GM18508 (cell line): Measurements from ENCODE around the gene IGSF3.
A peak's percentile ranks its signal among the peaks of the same experiment; 100 is the strongest.
"Not testable (repeated sequence)": the region's sequence is repeated elsewhere in the genome, so short reads cannot be mapped to it uniquely, and the experiment has no call there.

Source experiments
- ATAC-seq: cut with Tn5 transposase; IDR thresholded peaks from one replicate; pipeline ENCODE4 v1.9.1; 2021; ENCODE audit warnings: moderate number of reproducible peaks; ENCODE audit not compliant: insufficient read depth, unreplicated experiment

Gene IGSF3

DNA sequence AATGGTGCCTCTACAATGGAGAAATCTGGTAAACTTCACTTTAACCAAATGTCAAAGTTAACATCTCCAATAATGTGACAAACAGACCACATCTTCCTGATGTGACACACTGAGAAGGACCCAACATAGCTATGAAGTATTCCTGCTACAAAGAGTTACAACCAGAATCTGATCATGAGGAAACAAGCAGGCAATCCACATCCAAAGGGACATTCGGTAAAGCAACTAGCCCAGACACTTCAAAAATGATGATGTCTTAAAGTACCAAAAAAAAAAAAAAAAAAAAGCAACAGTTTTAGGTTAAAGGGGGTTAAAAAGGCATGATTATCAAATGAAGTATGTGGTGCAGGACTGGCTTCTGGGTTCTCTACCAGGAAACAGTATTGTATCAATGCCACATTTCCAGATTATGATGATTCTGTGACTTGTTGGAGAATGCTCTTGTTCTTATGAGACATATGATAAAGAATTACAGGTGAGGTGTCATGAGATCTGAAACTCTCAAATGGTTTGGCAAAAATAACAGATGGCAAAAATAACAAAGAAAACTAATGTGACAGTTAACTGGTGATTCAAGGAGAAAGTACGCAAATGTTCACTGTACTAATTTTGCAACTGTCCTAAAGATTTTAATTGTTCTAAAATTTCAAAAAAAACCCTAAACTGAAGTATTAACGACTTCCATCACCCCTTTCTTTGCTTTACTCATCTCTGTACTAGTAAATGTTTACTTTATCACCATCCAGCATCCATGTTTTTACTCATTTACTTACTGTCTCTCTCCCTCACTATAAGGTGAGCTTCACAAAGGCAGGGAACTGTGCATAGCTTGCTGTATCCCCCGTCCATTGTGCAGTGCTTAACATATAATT lies 99.5 kb downstream of the IGSF3 start:
- no peak for ATAC-seq

DNA sequence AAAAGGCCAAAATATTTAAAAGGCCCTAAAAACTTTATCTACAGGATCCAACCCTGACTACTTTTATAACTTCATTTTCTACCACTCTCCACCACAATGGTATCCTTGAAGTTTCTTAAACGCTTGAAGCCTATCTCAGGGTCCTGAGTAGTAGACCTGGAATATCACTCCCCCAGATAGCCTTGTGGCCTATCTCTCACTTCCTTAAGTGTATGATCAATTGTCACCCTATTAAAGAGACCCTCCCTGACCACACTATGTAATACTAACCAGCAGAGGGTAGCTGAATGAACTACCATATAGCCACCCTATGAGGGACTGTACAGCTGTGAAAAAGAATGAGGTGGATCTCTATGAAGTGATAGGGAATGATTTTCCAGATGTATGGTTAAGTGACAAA lies 102.3 kb downstream of the IGSF3 start:
- ATAC-seq: no peak

DNA sequence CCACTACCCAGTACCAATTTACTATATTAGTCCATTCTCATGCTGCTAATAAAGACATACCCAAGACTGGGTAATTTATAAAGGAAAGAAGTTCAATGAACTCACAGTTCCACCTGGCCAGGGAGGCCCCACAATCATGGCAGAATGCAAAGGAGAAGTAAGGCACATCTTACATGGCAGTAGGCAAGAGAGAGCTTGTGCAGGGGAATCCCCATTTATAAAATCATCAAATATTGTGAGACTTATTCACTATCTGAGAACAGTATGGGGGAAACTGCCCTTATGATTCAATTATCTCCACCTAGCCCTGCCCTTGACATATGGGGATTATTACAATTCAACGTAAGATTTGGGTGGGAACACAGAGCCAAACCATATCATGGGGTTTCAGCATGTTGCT lies 103.1 kb downstream of the IGSF3 start:
- no peak for ATAC-seq

DNA sequence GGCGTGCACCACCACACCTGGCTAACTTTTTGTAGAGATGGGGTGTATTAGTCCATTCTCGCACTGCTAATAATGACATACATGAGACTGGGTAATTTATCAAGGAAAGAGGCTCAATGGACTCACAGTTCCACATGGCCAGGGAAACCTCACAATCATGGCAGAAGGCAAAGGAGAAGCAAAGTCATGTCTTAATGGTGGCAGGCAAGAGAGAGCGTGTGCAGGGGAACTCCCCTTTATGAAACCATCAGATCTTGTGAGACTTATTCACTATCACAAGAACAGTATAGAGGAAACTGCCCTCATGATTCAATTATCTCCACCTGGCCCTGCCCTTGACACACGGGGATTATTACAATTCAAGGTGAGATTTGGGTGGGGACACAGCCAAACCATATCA lies 105.1 kb downstream of the IGSF3 start:
- not testable (repeated sequence) for ATAC-seq

DNA sequence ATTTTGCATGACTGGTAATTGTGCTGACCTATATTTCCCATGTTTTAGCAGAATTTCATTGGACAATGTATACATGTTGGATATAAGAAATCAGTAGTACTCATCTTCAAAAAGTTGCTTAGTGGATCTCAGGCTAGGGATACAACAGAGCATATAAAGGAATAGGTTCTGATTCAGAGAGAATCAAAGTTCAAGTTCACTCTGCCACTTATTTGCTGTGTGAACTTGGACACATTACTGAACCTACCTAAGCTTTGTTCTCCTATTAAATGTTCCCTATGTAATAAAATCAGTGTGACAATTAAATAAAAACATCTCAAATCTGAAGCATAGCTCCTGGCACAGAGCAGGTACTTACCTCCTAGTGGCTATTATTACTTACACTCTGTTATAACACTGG lies 106.0 kb downstream of the IGSF3 start:
- ATAC-seq: no peak

DNA sequence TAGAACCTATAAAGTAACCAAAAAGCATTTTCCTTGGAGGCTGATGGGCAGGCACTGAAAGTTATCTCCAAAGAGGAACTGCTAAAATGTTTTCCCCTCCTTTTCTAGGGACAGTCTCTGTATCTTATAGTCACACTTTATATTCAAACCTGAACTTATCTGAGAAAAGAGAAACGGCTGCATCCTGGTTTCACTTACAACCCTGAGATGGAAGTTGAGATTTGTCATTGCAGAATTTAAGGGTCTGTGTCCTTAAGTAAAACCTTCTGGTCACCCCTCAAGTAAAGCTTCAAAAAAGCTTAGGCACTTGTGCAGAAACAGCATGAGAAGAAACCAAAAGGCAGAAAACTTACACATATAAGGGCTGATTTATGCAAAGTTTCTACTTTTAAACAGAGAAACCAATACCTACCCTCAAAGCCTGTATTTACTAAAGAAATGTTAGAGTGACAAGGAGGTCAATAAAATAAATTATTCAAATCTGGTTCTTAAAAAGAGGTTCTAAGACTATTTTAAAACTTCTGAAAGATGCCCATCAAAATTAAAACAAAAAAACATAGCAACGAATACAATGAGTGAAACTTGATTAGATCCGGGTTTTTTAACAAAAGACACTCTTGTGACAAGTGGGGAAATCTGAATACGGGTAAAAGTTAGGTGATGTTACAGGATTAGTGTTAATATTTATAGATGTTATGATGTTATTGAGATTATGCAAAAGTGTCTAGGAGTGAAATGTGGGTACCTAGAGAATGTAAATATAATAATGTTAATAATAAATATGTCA lies 106.6 kb downstream of the IGSF3 start:
- ATAC-seq: no peak

DNA sequence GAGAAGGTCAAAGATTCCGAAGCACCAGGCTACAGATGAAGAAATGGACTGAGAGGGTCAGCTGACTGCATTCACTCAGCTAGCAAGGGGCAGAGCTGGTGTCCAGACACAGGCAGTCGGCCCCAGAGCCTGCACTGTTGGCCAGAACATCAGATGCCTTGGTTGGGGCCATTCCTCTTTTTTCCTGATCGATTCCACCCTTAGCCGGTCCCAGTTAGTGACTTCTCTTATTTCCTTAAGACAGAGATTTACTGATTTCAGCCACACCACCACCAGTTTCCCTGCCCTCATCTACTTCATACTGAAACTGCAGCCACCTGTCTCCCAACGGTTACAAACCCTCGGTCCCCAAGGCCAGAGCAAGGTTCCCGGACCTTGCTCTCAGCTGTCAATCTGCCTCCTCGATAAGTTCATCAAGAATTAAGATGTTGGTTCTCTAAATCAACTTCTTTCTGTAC lies 108.2 kb downstream of the IGSF3 start:
- no peak for ATAC-seq

DNA sequence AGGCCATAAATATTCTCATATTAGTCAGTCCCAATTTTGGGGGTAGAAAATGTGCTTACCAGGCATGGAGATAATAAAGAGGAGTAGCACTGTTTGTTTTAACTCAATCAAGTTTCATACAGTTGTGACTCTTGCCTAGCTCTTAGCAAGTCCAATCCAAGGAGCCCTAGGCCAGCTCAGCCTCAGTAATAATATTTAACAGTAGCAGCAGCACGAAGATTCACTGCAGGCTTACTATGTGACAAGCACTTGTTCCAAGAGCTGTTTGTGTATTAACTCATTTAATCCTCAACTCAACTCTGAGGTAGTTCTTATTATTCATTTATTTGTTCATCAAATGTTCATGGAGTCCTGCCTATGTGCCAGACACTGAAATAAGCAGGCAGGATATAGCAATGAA lies 109.0 kb downstream of the IGSF3 start:
- no peak for ATAC-seq

DNA sequence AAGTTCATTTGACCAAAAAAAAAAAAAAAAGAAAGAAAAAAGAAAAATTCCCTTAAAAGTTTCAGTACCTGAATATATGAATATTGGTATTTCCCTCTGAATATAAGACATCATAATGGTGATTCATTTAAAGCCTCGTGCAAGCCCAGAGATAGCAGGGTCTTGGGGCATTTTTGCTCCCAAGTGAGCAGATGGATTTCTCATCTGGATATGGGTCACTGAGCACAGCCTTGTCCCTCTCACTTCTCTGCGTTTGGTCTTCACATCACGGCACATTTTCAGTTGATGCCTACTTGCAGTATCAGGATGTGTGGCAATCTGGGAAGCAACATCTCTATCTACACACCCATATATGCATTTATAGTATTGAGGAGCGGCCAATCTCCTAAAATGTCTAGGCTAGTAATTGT lies 109.4 kb downstream of the IGSF3 start:
- no peak for ATAC-seq

DNA sequence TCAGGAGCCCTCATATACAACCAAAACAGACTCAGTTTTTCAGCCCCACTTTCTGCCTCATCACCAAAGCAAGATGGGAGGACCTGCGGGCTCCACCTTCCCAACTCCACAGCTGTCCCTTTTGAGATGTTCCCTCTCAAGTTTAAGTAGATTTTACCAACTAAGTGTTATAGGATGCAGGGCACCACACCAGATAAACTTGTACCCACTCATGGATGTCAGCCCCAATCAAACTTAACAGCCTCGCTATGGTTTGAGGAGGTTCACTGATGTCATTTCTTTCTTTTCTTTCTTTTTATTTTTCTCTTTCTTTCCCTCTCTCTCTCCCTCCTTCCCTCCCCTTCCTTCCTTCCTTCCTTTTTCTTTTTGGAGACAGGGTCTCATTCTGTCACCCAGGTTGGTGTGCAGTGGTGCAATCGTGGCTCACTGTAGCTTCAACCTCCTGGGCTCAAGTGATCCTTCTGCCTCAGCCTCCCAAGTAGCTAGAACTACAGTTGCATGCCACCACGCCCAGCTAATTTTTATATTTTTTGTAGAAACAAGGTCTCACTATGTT lies 110.1 kb downstream of the IGSF3 start:
- ATAC-seq: no peak

DNA sequence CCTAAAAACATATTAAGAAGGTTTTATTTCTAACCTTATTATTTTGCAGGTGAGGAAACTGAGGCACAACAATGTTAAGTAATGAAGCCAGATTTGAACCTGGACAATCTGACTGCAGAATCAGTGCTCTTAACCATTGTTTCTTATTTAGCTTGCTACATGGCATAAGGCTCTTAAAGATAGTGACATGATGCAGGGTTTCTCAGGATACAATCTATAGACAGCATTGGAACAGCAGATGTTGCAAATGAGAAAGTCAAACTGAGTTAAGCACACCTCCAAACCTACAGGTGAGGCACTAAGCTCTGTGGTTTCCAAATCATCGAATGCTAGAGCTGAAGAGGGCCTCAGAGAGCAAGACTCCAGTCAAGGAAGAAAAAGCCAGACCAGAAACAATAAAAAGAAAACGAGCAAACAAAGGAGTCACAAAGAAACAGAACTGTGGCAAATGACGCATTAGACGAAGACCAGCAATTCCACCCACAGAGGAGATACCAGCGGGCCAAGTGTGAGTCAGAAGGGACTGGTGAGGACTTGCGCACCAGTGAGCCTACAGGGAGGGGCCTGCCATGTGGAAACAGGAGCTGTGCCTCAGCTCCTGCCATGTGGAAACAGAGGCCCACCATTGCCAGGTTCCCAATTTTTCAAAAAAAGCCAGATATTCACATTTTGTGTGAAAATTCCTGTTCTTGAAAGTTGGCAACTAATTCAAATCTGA lies 111.1 kb downstream of the IGSF3 start:
- ATAC-seq: peak; percentile 45

DNA sequence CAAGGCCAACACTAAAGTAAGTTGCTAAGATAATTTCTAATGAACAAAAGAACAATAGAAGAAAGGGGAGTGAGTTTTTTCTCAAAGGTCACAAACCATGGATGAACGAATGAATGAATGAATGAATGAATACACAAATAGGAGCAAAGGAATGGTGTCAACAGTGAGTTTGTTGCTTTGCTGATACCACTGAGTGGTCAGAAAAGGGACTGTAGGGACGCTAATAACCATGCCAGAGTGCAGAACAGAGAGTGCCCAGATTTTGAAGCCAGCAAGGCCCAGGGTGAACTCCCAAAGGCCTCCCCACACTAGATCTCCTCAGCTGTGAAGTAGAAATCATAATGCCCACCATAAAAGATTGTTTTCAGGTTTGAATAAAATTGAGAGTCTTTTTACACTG lies 112.6 kb downstream of the IGSF3 start:
- ATAC-seq: no peak

DNA sequence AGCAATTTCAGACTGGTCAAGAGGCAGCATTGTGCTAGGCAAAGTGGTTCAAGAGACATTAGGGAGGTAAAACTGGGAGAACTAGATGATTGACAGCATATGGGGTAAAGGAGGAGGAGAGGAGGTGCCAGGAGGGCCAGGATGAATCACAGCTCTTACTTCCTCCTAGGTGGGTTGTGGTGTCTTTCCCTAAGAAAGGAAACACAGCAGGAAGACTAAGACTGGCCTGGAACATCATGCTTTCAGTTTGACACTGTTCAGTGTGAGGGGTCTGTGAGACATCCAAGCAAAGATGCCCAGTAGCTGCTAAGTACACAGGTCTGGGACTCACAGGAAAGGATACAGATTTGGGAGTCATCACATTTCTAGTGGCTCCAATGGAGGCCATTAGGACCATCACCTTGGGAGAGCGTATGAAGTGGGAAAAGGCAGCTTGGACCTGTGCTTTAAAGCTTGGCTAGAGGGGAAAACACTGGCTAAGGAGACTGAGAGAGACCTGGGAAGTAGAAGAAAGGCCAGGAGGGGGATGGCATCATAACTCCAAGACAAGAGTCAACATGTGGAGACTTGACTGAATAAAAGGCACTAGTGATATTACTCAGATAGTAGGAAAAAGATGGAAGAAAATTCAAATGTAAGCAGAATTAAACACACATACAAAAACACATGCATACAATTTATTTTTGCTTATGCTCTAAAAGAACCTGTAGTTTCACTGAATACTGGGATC lies 114.0 kb downstream of the IGSF3 start:
- ATAC-seq: no peak

DNA sequence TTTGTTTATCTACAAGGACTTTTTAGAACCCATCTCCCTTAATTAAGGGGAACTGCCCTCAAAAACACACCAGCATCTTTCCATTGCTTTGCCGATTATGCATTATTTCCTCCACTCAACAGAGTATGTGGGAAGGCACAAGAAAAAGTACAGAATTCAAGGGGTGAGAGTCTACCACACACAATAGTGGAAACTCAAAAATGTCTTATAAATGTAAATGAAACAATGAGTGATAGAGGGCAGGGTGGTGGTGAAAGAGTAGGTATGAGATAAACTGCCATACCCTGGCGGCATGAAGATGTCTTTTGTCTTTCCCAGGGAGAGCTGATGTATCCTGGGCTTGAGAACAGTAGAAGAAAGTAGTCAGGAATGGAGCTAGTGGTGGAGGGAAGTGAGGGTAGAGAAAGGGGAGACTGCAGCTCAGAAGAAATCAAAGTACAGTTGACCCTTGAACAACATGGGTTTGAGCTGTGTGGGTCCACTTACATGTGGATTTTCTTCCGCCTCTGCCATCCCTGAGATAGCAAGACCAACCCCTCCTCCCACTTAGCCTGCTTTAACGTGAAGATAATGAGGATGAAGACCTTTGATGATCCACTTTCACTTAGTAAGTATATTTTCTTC lies 121.1 kb downstream of the IGSF3 start:
- no peak for ATAC-seq

DNA sequence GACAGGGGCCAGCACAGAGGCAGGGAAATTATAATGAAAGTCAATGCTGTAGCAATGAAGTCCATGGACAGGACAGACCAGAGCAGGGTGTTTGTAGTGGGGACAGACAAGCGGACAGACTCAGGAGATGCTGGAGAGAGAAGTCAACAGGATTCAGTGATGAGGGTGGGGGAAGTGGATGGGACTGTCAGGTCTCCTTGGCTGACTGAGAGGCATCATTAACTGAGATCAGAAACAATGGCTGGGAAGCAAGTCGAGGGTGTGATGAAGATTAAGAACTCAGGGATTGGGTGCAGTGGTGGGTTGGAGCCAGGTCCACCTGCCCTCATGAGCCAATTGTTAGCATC lies 122.2 kb downstream of the IGSF3 start:
- no peak for ATAC-seq

DNA sequence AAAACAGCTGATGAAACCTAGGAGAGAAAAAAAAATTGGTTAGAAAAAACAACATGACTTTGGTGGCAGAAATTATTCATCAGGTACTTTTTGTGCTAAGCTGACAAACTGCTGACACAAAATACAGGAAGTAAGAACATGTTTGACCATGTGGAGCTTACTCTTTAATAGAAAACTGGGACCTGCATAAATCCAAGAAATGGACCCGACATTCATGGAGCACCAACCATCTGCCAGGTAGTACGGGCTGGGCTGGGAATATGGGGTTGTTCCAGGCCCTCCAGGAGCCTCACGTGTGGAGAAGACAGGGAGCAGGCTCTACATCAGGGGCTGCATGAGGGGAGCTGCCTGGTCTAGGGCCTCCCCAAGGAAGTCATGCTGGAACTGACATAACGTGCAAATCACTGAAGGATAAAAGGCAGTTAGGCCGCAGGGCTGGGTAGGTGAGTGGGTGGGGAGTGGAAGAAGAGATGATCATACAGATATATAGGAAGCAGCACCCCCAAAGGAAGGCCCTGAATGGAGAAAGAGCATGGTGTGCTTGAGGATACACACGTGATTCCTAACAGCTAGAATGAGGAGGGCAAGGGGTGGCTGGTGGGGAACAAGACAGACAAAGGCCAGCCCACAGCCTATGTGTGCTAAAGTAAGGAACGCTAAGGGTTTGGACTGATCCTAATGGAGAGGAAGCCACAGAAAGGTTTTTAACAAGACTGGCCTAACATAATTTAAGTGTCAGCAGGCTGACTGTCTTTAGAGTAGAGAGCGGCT lies 122.8 kb downstream of the IGSF3 start:
- no peak for ATAC-seq

DNA sequence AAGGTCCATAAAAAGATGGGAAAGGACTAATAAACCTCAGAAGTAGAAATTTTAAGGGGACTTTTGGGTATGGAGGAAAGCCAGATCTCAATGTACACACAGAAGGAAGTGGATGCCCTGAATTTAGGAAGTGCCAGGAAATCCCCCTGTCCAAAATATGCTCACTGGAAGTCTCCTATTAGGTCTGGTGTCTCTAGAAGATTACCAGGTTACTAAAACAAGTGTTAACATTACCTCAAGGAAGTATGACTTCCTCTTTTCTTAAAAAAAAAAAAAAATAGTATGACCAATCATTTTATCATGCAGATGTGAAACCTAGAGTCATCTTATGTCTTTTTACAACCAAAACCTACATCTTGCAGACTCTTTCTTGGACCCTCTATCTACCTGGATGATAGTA lies 127.4 kb downstream of the IGSF3 start:
- peak; percentile 40 for ATAC-seq

DNA sequence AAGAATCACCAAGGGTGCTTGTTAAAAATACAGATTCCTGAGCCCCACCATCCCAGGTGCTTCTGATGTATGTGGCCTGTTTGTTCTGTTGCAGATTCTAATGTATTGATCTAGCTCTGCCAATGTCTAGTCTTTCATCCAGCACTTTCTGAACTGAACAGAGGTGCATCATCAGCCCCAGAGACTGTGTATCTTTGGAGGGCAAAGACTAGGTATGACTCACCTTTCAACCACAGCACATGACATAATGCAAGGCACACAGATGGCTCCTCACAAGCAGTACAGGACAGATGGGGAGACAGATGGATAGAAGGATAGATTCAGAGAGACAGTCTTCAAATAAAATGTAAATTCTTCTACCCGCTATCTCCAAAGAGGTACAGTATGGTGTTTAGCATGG lies 129.0 kb downstream of the IGSF3 start:
- peak; percentile 69 for ATAC-seq

DNA sequence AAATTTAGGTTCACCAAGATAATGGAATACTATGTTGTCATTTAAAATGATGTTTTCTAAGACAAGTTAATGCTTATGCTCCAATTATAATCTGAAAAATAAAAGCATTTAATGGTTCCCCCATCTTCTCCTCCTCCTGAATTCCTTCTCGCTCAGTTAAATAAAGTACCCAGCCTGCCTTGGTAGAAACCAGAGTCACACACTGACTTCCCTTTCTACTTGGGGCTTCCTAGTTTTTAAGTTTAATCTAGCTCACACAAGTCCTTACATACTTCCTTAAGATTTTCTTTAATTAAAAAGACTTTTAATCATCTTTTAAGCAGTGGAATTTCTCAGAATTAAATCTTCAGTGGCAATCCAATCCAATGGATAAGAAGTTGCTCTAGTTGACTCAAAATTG lies 129.6 kb downstream of the IGSF3 start:
- ATAC-seq: no peak
